ENCODE data around the gene SMCO1.

GRCh38 chr3:196463478-196463756 lies 51.7 kb downstream of the SMCO1 start:
- no peak for TF ChIP-seq CTCF (IDR thresholded peaks at IDR 0.05)
- no peak for TF ChIP-seq EP300 (IDR thresholded peaks at IDR 0.05)

Data from upper lobe of left lung (tissue), 4 donors.